CD14-positive monocyte (primary cell): ENCODE data around the gene THRA. TPM values are rescaled to one million over a fixed set of nuclear protein-coding genes. Genes with fewer than 3 reads are reported as not detected.

Experiments
- DNase-seq, 3 donors: peaks; one replicate each; pipeline ENCODE4 v3.0.0-alpha.2; 2011 to 2022
- H2AFZ ChIP-seq: 2 replicates; pipeline ENCODE4 v1.6.0; 2012; ENCODE audit warnings: mild to moderate bottlenecking, low read depth, low read length, inconsistent platforms; ENCODE audit not compliant: insufficient read depth, poor library complexity, severe bottlenecking
- H3K27ac ChIP-seq, 2 donors: 1 replicate in 1 of 2; 2 replicates in 1 of 2; pipeline ENCODE4 v1.5.1; 2012 to 2013; ENCODE audit warnings: low read length in 2 of 2, control low read depth in 1 of 2, inconsistent platforms in 1 of 2, low read depth in 1 of 2, mild to moderate bottlenecking in 1 of 2
- H3K27me3 ChIP-seq, 2 donors: one replicate each; pipeline versions ENCODE4 v1.6.0 to v1.6.1; 2011 to 2013; ENCODE audit warnings: low read length in 2 of 2; ENCODE audit not compliant: control insufficient read depth in 2 of 2, insufficient read depth in 2 of 2
- H3K36me3 ChIP-seq, 2 donors: replicated peaks in 1 of 2; 1 replicate in 1 of 2; 2 replicates in 1 of 2; pipeline versions ENCODE4 v1.5.1 to v1.6.1; 2012 to 2013; ENCODE audit warnings: low read length in 2 of 2, control low read depth in 1 of 2, inconsistent platforms in 1 of 2, mild to moderate bottlenecking in 1 of 2; ENCODE audit not compliant: insufficient read depth in 2 of 2, control insufficient read depth in 1 of 2
- H3K4me1 ChIP-seq, 2 donors: 1 replicate in 1 of 2; 2 replicates in 1 of 2; pipeline versions ENCODE4 v1.5.1 to v1.6.1; 2012 to 2013; ENCODE audit warnings: low read length in 2 of 2, control low read depth in 1 of 2, inconsistent platforms in 1 of 2, mild to moderate bottlenecking in 1 of 2, moderate library complexity in 1 of 2; ENCODE audit not compliant: insufficient read depth in 2 of 2, control insufficient read depth in 1 of 2
- H3K4me2 ChIP-seq: replicated peaks from 2 replicates; pipeline ENCODE3; 2012; ENCODE audit warnings: low read length, moderate library complexity, mild to moderate bottlenecking; ENCODE audit not compliant: poor library complexity, severe bottlenecking; ENCODE audit errors: extremely low read depth
- H3K4me3 ChIP-seq, 3 experiments: fragments of 200-600 bp in 1 of 3; sonication (generic) in 1 of 3; replicated peaks in 1 of 3; 1 replicate in 2 of 3; 2 replicates in 1 of 3; pipeline ENCODE4 v1.5.1; 2011 to 2013; ENCODE audit warnings: low read length in 3 of 3, mild to moderate bottlenecking in 3 of 3, control low read depth in 2 of 3, low read depth in 2 of 3, inconsistent platforms in 1 of 3, moderate library complexity in 1 of 3
- H3K79me2 ChIP-seq: 2 replicates; pipeline ENCODE4 v1.6.0; 2012; ENCODE audit warnings: mild to moderate bottlenecking, control low read depth, inconsistent platforms, low read length, moderate library complexity; ENCODE audit not compliant: insufficient read depth
- H3K9ac ChIP-seq: 2 replicates; pipeline ENCODE4 v1.6.0; 2017; ENCODE audit warnings: low read length, mild to moderate bottlenecking; ENCODE audit not compliant: insufficient read depth, poor library complexity, severe bottlenecking
- H3K9me3 ChIP-seq, 2 donors: replicated peaks in 1 of 2; 1 replicate in 1 of 2; 2 replicates in 1 of 2; pipeline versions ENCODE4 v1.5.1 to v1.6.1; 2012 to 2013; ENCODE audit warnings: low read length in 2 of 2, control low read depth in 1 of 2; ENCODE audit not compliant: control insufficient read depth in 1 of 2, insufficient read depth in 1 of 2
- H4K20me1 ChIP-seq: 2 replicates; pipeline ENCODE4 v1.6.0; 2012; ENCODE audit warnings: mild to moderate bottlenecking, low read length, control low read depth, moderate library complexity; ENCODE audit not compliant: insufficient read depth
- H3K27ac Mint-ChIP-seq, 7 donors: one replicate each; pipeline ENCODE4 v1.8.0; 2020; ENCODE audit warnings: mild to moderate bottlenecking in 7 of 7, mixed read lengths in 7 of 7, moderate library complexity in 6 of 7, inconsistent platforms in 2 of 7
- H3K27me3 Mint-ChIP-seq, 3 donors: one replicate each; pipeline ENCODE4 v1.8.0; 2021 to 2022; ENCODE audit warnings: low read depth in 3 of 3, mild to moderate bottlenecking in 3 of 3, mixed read lengths in 3 of 3, moderate library complexity in 3 of 3, inconsistent platforms in 1 of 3
- H3K36me3 Mint-ChIP-seq, 2 donors: one replicate each; pipeline ENCODE4 v1.8.0; 2020; ENCODE audit warnings: mixed read lengths in 2 of 2, inconsistent platforms in 1 of 2, mild to moderate bottlenecking in 1 of 2
- H3K4me1 Mint-ChIP-seq: one replicate; pipeline ENCODE4 v1.8.0; 2020; ENCODE audit warnings: mild to moderate bottlenecking, mixed read lengths
- H3K4me3 Mint-ChIP-seq, 2 donors: one replicate each; pipeline ENCODE4 v1.8.0; 2020; ENCODE audit warnings: mild to moderate bottlenecking in 2 of 2, mixed read lengths in 2 of 2, moderate library complexity in 1 of 2
- H3K9me3 Mint-ChIP-seq, 7 donors: one replicate each; pipeline ENCODE4 v1.8.0; 2020 to 2022; ENCODE audit warnings: mixed read lengths in 7 of 7, mild to moderate bottlenecking in 6 of 7, moderate library complexity in 6 of 7, inconsistent platforms in 2 of 7
- WGBS: methylation state at CpG from one replicate; pipeline ENCODE4 v1.1.5; 2013; ENCODE audit warnings: missing lambda C conversion rate; ENCODE audit not compliant: insufficient coverage; 5-methylcytosine and 5-hydroxymethylcytosine counted together
- intact Hi-C, 2 donors: fragments of 100-400 bp; cut with micrococcal nuclease; formaldehyde crosslinking; loops; one replicate each; pipeline versions ENCODE4 v1.15.0 to v1.15.1; 2023
- polyA plus RNA-seq, 3 donors: library from polyadenylated mRNA; depleted of rRNA in 1 of 3; unstranded in 2 of 3; stranded (reverse) in 1 of 3; fragments of 300-500 nt in 2 of 3; fragments of >200 nt in 1 of 3; fragmentation: Illumina TruSeq in 2 of 3; gene quantifications; 1 replicate in 2 of 3; 2 replicates in 1 of 3; pipeline ENCODE4 v1.2.3, GENCODE V29; 2012 to 2021
- TF ChIP-seq, protein P1 (sequence below): fragments of 200-600 bp; IDR thresholded peaks from one replicate; pipeline ENCODE4 v1.8.0; 2022; ENCODE audit warnings: antibody characterized with exemption, mild to moderate bottlenecking

Gene THRA
- polyA plus RNA-seq, 3 donors = 2.5 to 7.5 (median 3.8) TPM

DNA sequence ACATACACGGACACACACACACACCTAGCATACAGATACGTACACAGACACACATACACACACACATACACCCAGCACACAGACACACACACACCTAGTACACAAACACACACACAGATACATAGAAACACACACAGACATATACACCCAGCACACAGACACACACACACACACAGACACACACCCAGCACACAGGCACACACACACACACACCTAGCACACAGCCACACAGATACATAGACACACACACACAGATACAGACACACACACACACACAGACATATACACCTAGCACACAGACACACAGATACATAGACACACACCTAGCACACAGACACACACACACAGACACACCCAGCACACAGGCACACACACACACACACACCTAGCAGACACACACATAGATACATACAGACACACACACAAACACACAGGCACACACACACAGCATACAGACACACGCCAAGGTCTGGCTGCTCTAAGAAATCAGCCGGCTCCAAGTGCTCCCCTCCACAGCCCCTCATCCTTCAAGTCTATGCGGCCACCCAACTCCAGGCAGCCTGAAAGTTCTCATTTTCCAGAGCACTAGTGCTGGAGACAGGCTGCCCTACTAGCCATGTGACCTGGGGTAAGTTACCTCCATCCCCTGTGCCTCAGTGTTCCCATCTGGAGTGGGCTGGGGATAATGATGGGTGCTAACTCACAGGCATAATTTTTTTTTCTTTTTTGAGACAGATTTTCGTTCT, 24.5 kb downstream of the THRA start:
- TF ChIP-seq, protein P1, sequence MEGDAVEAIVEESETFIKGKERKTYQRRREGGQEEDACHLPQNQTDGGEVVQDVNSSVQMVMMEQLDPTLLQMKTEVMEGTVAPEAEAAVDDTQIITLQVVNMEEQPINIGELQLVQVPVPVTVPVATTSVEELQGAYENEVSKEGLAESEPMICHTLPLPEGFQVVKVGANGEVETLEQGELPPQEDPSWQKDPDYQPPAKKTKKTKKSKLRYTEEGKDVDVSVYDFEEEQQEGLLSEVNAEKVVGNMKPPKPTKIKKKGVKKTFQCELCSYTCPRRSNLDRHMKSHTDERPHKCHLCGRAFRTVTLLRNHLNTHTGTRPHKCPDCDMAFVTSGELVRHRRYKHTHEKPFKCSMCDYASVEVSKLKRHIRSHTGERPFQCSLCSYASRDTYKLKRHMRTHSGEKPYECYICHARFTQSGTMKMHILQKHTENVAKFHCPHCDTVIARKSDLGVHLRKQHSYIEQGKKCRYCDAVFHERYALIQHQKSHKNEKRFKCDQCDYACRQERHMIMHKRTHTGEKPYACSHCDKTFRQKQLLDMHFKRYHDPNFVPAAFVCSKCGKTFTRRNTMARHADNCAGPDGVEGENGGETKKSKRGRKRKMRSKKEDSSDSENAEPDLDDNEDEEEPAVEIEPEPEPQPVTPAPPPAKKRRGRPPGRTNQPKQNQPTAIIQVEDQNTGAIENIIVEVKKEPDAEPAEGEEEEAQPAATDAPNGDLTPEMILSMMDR = no peak
- H3K27me3 Mint-ChIP-seq = peaks cover 0 to 1% (median 1%) of the 10 kb centered on the region in 3 donors
- H3K4me1 ChIP-seq = no peaks in the 10 kb centered on the region
- H3K9me3 Mint-ChIP-seq = peaks cover 0 to 3% (median 0%) of the 10 kb centered on the region in 7 donors
- H2AFZ ChIP-seq = no peak overlapping the region
- no peak for DNase-seq
- H3K4me2 ChIP-seq = no peak overlapping the region
- H3K36me3 Mint-ChIP-seq = peaks cover 61 to 82% of the 10 kb centered on the region in 2 donors
- H3K79me2 ChIP-seq = no peaks in the 10 kb centered on the region
- H3K9me3 ChIP-seq = no peaks in the 10 kb centered on the region
- peak overlapping the region in 4 of 7 donors; percentile 57 to 83 (median 78) for H3K27ac Mint-ChIP-seq
- H3K36me3 ChIP-seq = peaks cover 72 to 77% of the 10 kb centered on the region in 2 donors
- intact Hi-C loops = no loop called here
- no peaks in the 10 kb centered on the region for H4K20me1 ChIP-seq
- 89% methylated on average over 6 of the region's 6 CpGs for WGBS
- no peak overlapping the region for H3K4me3 Mint-ChIP-seq
- H3K27ac ChIP-seq = no peak overlapping the region
- no peaks in the 10 kb centered on the region for H3K4me1 Mint-ChIP-seq
- no peak overlapping the region for H3K4me3 ChIP-seq
- no peak overlapping the region for H3K9ac ChIP-seq
- H3K27me3 ChIP-seq = no peaks in the 10 kb centered on the region

DNA sequence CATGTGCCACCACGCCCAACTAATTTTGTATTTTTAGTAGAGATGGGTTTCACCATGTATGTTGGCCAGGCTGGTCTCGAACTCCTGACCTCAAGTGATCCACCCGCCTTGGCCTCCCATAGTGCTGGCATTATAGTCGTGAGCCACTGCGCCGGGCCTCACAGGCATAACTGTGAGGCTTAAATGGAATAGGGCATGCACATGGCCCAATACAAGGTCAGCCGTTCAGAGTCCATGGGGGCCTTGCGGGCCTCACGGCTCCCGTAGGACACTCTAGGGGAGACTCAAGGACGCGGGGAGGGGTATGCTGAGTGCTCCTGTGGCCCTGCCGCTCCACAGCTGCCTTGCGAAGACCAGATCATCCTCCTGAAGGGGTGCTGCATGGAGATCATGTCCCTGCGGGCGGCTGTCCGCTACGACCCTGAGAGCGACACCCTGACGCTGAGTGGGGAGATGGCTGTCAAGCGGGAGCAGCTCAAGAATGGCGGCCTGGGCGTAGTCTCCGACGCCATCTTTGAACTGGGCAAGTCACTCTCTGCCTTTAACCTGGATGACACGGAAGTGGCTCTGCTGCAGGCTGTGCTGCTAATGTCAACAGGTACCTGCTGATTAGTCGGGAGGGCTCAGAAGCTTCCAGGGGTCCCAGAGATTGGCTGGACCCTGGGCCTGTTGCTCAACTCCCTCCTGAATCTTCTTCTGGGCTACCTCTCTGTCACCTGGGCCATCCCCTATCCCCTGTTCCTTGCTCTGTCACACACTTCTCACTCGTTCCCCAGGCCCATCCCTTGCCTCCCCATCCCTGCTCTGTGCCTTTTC, 25.3 kb downstream of the THRA start:
- TF ChIP-seq, protein P1 = no peak
- H3K36me3 ChIP-seq = peaks cover 75 to 84% of the 10 kb centered on the region in 2 donors
- H4K20me1 ChIP-seq = no peaks in the 10 kb centered on the region
- H2AFZ ChIP-seq = no peak overlapping the region
- H3K4me3 Mint-ChIP-seq = no peak overlapping the region
- H3K4me1 Mint-ChIP-seq = no peaks in the 10 kb centered on the region
- intact Hi-C loops = no loop called here
- H3K36me3 Mint-ChIP-seq = peaks cover 61 to 91% of the 10 kb centered on the region in 2 donors
- H3K4me2 ChIP-seq = no peak overlapping the region
- H3K4me3 ChIP-seq = no peak overlapping the region
- H3K79me2 ChIP-seq = no peaks in the 10 kb centered on the region
- H3K9me3 ChIP-seq = no peaks in the 10 kb centered on the region
- no peaks in the 10 kb centered on the region for H3K4me1 ChIP-seq
- DNase-seq = no peak
- peaks cover 0 to 3% (median 0%) of the 10 kb centered on the region in 7 donors for H3K9me3 Mint-ChIP-seq
- H3K27ac ChIP-seq = no peak overlapping the region
- H3K9ac ChIP-seq = no peak overlapping the region
- peaks cover 0 to 1% (median 1%) of the 10 kb centered on the region in 3 donors for H3K27me3 Mint-ChIP-seq
- peak overlapping the region in 2 of 7 donors; percentile 54 to 73 for H3K27ac Mint-ChIP-seq
- no peaks in the 10 kb centered on the region for H3K27me3 ChIP-seq
- 97% methylated on average over 28 of the region's 28 CpGs for WGBS
